IPS-NIHi7 (cell line): Measurements from ENCODE around the gene AFAP1L2.

Source experiments
- DNase-seq: peaks from one replicate; pipeline ENCODE4 v3.0.0; 2012; ENCODE audit warnings: mixed read lengths; ENCODE audit errors: extremely low spot score

AFAP1L2 gene

GRCh38 chr10:114404171-114405010, at the start of gene AFAP1L2:
Gene AFAP1L2 (minus strand): TSS chr10:114404502. CDS start chr10:114404455, 47 bp downstream.
- no peak for DNase-seq

GRCh38 chr10:114453576-114453975, 49.3 kb upstream of the AFAP1L2 start:
- DNase-seq, result peak; percentile 25

DNA sequence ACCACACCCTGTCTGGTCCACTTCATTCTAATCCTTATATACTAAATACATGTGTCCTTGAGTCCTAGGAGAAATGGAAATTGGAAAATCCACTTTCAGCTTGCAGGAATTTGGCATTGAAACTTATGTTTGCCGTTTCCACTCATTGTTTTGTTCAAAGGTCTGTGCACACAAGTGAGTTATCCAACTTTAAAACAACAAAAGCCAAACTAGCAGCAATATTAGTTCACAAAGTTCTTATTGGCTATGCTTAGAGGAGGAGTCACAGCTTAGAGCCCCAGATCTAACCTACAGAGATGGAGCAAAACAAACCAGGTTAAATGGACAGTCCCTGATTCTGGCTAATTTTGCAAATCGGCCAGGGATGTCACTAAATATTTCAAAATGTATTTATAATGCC, 44.6 kb upstream of the AFAP1L2 start:
- DNase-seq, result no peak

DNA sequence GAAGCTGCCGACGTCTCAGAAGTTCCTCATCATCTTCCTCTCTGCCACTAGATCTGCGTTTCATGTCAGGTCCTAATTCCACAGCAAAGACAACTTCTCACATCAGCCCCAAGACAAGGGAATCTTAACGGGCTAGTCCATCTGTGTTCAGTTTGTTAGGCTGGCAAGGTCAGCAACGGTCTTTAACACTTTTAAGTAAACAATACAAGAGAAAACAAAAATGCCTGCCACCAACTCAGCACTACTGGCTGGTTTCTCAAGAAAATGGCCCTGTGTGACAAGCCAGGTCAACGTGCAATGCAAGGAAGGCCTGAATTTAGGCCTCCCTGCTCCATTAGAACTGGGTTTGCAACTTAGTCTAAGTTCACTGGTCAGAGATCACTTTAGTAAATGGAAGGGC, 41.0 kb upstream of the AFAP1L2 start:
- no peak for DNase-seq

GRCh38 chr10:114444819-114445218, 40.5 kb upstream of the AFAP1L2 start:
- DNase-seq, result no peak

- no peak for DNase-seq
Measured at GRCh38 chr10:114442091-114442630, 37.9 kb upstream of the AFAP1L2 start.

- DNase-seq, result no peak
Measured at GRCh38 chr10:114441107-114441506, 36.8 kb upstream of the AFAP1L2 start.

- peak; percentile 58 for DNase-seq
Measured at GRCh38 chr10:114437473-114438292, 33.4 kb upstream of the AFAP1L2 start.

DNA sequence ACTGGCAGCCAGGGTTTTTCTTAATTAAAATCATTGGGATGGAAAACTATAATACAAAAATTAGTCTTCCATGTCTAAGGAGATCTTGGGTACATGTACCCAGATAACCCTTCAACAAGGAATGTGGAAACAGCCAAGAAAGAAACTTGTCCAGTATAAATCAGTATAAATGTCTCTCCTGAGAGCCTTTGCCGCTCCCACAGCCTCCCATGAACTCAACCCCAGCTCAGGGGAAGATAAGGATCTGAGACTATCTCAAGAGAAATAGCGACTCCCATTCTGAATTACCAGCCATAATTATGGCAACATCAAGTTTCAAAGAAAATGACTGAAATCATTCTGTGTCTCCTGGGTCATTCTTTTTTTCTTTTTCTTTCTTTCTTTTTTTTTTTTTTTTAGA, 32.6 kb upstream of the AFAP1L2 start:
- no peak for DNase-seq

DNA sequence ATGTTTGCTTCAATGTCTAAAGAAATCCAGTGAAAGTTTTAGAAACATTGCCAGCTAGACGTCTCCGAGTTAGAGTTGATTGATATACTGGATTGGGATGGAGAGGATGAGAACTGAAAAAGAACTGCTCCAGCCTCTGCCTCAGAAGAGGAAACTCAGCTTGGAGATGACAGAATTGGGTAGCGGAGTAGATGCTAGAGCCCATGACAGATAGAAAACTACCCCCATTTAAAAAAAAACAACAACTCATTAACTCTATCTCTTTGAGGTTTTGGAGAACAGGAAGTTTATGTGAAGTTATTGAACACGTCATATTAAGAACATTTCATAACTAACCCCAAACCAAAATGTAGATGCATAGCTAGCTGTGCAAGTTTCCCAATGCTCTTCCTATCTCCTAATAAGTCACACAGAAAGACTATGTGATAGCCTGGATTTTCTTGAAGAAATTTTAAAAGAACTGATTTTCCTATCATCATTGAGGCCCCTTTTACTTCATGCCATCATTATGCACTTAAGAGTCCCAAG, 28.3 kb upstream of the AFAP1L2 start:
- DNase-seq, result no peak

- DNase-seq, result no peak
Measured at GRCh38 chr10:114431414-114432135, 27.3 kb upstream of the AFAP1L2 start.

DNA sequence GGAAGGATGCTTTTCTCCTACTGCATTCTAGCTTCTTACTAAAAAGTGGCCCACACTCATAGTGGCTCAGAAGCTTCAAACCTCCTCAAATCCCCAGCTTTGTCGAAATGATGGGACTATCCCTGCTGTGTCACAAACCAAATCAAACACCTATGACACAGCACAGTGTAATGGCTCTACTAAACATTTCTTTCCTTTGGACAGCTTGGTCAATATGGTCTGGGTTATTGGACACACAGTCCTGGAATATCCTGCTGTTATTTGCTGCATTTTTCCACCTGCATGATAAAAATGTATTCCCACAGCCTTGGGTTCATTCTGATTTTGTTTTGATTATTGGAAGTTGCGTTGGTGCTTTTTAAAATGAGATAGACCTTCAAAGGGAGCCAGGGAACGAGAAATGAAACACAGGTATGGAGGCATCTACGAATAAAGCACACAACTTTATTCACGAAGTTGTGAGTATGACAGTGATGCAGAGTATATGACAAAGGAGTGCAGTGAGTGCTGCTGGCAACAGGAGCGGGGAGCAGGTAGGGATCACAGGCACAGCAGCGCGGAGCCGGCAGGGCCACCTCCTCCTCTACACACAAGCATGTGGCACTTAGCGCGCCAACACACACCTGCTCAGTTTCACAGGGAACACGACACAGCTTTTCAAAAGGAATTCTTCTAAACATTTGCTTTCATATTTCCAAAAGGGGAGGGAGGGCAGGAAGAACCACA, 26.5 kb upstream of the AFAP1L2 start:
- no peak for DNase-seq

GRCh38 chr10:114429581-114430335, 25.5 kb upstream of the AFAP1L2 start:
- no peak for DNase-seq

- peak; percentile 26 for DNase-seq
Measured at GRCh38 chr10:114427124-114427852, 23.0 kb upstream of the AFAP1L2 start.

DNA sequence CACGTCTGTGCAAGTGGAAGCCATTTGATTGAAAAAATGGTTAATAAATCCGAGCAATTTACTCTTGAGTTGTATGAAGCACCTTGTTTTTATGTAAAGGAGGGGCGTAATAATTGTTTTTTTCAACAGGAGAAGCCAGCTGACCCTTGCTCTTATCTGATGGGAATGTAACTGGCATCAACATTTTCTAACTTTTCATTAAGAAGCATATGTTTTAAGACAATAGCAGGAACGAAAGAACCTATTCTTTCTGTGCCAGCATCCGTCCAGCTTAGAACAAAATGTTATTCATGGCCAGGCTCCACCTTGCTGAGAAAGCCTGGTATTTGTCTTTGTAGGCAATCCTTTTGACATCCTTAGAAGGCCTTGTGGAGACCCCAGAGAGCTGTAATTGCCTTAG, 22.2 kb upstream of the AFAP1L2 start:
- no peak for DNase-seq

GRCh38 chr10:114420811-114421485, 16.6 kb upstream of the AFAP1L2 start:
- DNase-seq, result no peak

DNA sequence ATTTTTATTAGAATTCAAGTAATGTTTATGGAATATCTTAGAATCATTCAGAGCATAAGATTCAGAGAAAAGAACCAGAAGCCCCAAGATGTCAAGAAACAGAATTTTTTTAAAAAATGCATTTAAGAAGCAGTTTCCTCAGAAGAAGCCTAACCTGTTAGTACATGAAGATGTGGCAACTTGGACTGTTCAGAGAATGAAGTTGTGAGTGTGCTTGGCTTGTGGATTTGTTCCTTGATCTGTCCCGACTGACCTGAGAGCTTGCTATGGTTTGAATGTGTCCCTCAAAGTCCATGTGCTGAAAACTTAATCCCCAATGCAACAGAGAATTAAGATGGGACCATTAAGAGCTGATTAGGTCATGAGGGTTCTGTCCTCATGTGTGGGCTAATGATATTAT, 13.8 kb upstream of the AFAP1L2 start:
- no peak for DNase-seq

- DNase-seq, result no peak
Measured at GRCh38 chr10:114412907-114413797, 8.8 kb upstream of the AFAP1L2 start.
